ENCODE data around the gene C20orf144.

C20orf144 gene

DNA sequence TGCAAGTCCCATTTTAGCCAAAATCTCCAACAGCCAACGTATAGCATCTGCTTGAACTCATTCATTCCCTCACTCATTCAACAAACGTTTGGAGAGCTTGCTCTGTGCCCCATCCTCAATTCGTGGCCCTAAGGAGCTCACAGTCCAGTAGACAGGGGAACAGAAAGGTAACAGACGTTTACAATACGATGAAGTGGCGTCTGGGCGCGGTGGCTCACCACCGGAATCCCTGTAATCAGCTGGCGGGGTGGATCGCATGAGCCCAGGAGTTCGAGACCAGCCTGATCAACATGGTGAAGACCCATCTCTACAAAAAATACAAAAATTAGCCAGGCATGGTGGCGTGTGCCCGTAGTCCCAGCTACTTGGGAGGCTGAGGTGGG is 24.8 kb downstream of the C20orf144 start:
- DNase-seq (no peak), ATAC-seq (ENCODE audit: insufficient read depth, low read depth) (no peak)
- no peak for TF ChIP-seq EZH2 (IDR thresholded peaks at IDR 0.05; ENCODE audit: borderline replicate concordance, low read depth, low read length, severe bottlenecking)
- TF ChIP-seq, protein P1, sequence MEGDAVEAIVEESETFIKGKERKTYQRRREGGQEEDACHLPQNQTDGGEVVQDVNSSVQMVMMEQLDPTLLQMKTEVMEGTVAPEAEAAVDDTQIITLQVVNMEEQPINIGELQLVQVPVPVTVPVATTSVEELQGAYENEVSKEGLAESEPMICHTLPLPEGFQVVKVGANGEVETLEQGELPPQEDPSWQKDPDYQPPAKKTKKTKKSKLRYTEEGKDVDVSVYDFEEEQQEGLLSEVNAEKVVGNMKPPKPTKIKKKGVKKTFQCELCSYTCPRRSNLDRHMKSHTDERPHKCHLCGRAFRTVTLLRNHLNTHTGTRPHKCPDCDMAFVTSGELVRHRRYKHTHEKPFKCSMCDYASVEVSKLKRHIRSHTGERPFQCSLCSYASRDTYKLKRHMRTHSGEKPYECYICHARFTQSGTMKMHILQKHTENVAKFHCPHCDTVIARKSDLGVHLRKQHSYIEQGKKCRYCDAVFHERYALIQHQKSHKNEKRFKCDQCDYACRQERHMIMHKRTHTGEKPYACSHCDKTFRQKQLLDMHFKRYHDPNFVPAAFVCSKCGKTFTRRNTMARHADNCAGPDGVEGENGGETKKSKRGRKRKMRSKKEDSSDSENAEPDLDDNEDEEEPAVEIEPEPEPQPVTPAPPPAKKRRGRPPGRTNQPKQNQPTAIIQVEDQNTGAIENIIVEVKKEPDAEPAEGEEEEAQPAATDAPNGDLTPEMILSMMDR (IDR thresholded peaks at IDR 0.05; ENCODE audit: borderline replicate concordance, extremely low read depth, low read length, poor library complexity, severe bottlenecking): no peak
- H3K27ac ChIP-seq (ENCODE audit: low read length): peak overlapping the region; percentile 66
- H3K9ac ChIP-seq (ENCODE audit: low read depth, low read length): peak overlapping the region; percentile 70
- peak overlapping the region; percentile 81 for H2AFZ ChIP-seq (ENCODE audit: low read depth, low read length)
- peak overlapping the region in 1 of 2 experiments; percentile 74; a peak in 3 of 4 replicates for H3K4me3 ChIP-seq (ENCODE audit: low read depth in 1 of 2, low read length in 2 of 2)
- no peaks in the 10 kb centered on the region for H3K27me3 ChIP-seq (ENCODE audit: insufficient read depth, low read length, poor library complexity)
- peaks cover 35% of the 10 kb centered on the region for H3K36me3 ChIP-seq (ENCODE audit: insufficient read depth, low read length)
- H3K4me1 ChIP-seq (ENCODE audit: insufficient read depth, low read length): peaks cover 63% of the 10 kb centered on the region
- no peaks in the 10 kb centered on the region for H3K9me3 ChIP-seq (ENCODE audit: insufficient read depth, low read length, severe bottlenecking)
- peaks cover 41% of the 10 kb centered on the region for H3K79me2 ChIP-seq (ENCODE audit: insufficient read depth, low read length)
- peak overlapping the region; percentile 78 for H3K4me2 ChIP-seq (ENCODE audit: insufficient read depth, low read length)
- H4K20me1 ChIP-seq (ENCODE audit: insufficient read depth, low read length): peaks cover 36% of the 10 kb centered on the region

DNA sequence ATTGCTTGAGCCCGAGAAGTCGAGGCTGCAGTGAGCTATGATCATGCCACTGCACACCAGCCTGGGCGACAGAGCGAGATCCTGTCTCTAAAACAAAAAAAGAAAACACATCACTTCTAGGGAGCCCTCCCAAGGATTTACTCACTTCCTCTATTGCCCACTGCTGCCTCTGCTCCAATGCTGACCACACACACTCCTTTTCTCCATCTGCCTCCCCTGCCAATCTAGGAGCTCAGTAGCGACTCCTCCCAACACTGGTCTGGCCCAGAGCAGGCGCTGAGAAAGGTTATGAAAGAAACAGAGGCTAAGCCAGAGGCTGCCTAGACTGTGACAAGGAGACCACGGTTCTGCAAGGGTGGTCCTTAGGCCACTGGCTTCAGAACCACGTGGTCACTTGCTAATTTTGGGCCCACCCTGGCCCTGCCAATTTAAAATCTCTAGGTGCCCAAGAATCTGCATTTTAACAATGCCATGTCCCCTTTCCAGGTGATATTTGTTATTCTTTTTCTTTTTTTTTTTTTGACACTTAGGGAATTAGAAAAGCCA is 25.3 kb downstream of the C20orf144 start:
- Histone ChIP-seq H3K79me2 (ENCODE audit: insufficient read depth, low read length) (peaks cover 37% of the 10 kb centered on the region), H3K27ac (ENCODE audit: low read length) (0 out of 2 replicates have a peak overlapping the region, but pooled peaks have one; percentile 9), H2AFZ (ENCODE audit: low read depth, low read length) (peak overlapping the region; percentile 81; the same call in 1 of the 2 replicates), H3K4me2 (ENCODE audit: insufficient read depth, low read length) (no peak overlapping the region), H3K9ac (ENCODE audit: low read depth, low read length) (no peak overlapping the region), H3K36me3 (ENCODE audit: insufficient read depth, low read length) (peaks cover 30% of the 10 kb centered on the region), H4K20me1 (ENCODE audit: insufficient read depth, low read length) (peaks cover 31% of the 10 kb centered on the region), H3K27me3 (ENCODE audit: insufficient read depth, low read length, poor library complexity) (no peaks in the 10 kb centered on the region), H3K4me1 (ENCODE audit: insufficient read depth, low read length) (peaks cover 58% of the 10 kb centered on the region), H3K4me3 (ENCODE audit: low read depth in 1 of 2, low read length in 2 of 2) (no peak overlapping the region), H3K9me3 (ENCODE audit: insufficient read depth, low read length, severe bottlenecking) (no peaks in the 10 kb centered on the region)
- no peak for DNase-seq
- no peak for ATAC-seq (ENCODE audit: insufficient read depth, low read depth)
- TF ChIP-seq EZH2 (IDR thresholded peaks at IDR 0.05; ENCODE audit: borderline replicate concordance, low read depth, low read length, severe bottlenecking): no peak
- TF ChIP-seq, protein P1 (IDR thresholded peaks at IDR 0.05; ENCODE audit: borderline replicate concordance, extremely low read depth, low read length, poor library complexity, severe bottlenecking): no peak

GRCh38 chr20:33687993-33688937 is 26.1 kb downstream of the C20orf144 start:
- ATAC-seq (ENCODE audit: insufficient read depth, low read depth) (no peak), DNase-seq (no peak)
- peaks cover 22% of the 10 kb centered on the region for H3K36me3 ChIP-seq (ENCODE audit: insufficient read depth, low read length)
- H3K9ac ChIP-seq (ENCODE audit: low read depth, low read length): no peak overlapping the region
- no peaks in the 10 kb centered on the region for H3K27me3 ChIP-seq (ENCODE audit: insufficient read depth, low read length, poor library complexity)
- peaks cover 28% of the 10 kb centered on the region for H3K79me2 ChIP-seq (ENCODE audit: insufficient read depth, low read length)
- H3K27ac ChIP-seq (ENCODE audit: low read length): no peak overlapping the region
- no peak overlapping the region for H3K4me2 ChIP-seq (ENCODE audit: insufficient read depth, low read length)
- peaks cover 23% of the 10 kb centered on the region for H4K20me1 ChIP-seq (ENCODE audit: insufficient read depth, low read length)
- no peak overlapping the region for H3K4me3 ChIP-seq (ENCODE audit: low read depth in 1 of 2, low read length in 2 of 2)
- no peak overlapping the region for H2AFZ ChIP-seq (ENCODE audit: low read depth, low read length)
- H3K4me1 ChIP-seq (ENCODE audit: insufficient read depth, low read length): peaks cover 54% of the 10 kb centered on the region
- no peaks in the 10 kb centered on the region for H3K9me3 ChIP-seq (ENCODE audit: insufficient read depth, low read length, severe bottlenecking)
- TF ChIP-seq EZH2 (IDR thresholded peaks at IDR 0.05; ENCODE audit: borderline replicate concordance, low read depth, low read length, severe bottlenecking): no peak
- TF ChIP-seq, protein P1 (IDR thresholded peaks at IDR 0.05; ENCODE audit: borderline replicate concordance, extremely low read depth, low read length, poor library complexity, severe bottlenecking): no peak
